Endothelial cell of umbilical vein (primary cell): ENCODE measurements around the gene ATP8A2.

Experiments
- CTCF ChIP-seq, 2 donors: IDR thresholded peaks; 1 replicate in 1 of 2; 2 replicates in 1 of 2; pipeline ENCODE4 v1.5.1; 2011; ENCODE audit warnings: low read length in 2 of 2, mild to moderate bottlenecking in 2 of 2, moderate library complexity in 2 of 2, control low read depth in 1 of 2, inconsistent platforms in 1 of 2, low read depth in 1 of 2; ENCODE audit not compliant: insufficient read depth in 1 of 2; ENCODE audit errors: extremely low read depth in 1 of 2
- MYC ChIP-seq: IDR thresholded peaks from one replicate; pipeline ENCODE4 v1.6.1; 2011; ENCODE audit warnings: mild to moderate bottlenecking, low read depth, low read length

- TF ChIP-seq CTCF (IDR thresholded peaks at IDR 0.05; ENCODE audit: extremely low read depth in 1 of 2, insufficient read depth in 1 of 2, low read depth in 1 of 2, low read length in 2 of 2) (no peak), MYC (no peak)
These were observed 47.7 kb upstream of the ATP8A2 start for GRCh38 chr13:25324100-25324499.
